CD4-positive, alpha-beta T cell (primary cell): ENCODE results near the gene GAL. TPM values are rescaled to one million over a fixed set of nuclear protein-coding genes. Genes with fewer than 3 reads are reported as not detected.

Experiments used
- ATAC-seq: fragments of 200-7000 bp; cut with Tn5 transposase; one replicate; pipeline ENCODE4 v1.10.0; 2022; ENCODE audit warnings: mild to moderate bottlenecking; ENCODE audit not compliant: poor library complexity
- CTCF ChIA-PET: fragments of 350-600 bp; sonication (Branson Sonifier 250); formaldehyde crosslinking; loops from one replicate; lab custom pipeline; 2021; ENCODE audit warnings: antibody characterized with exemption, inconsistent platforms; lab: Charles Lee
- POLR2A ChIA-PET: fragments of 350-600 bp; sonication (Branson Sonifier 250); formaldehyde crosslinking; loops from one replicate; lab custom pipeline; 2021; ENCODE audit warnings: antibody characterized with exemption, inconsistent platforms; lab: Charles Lee
- DNase-seq, 14 experiments: peaks; one replicate each; pipeline ENCODE4 v3.0.0-alpha.2; 2013 to 2020; ENCODE audit warnings: mixed read lengths in 2 of 14
- H3K27ac ChIP-seq, 2 donors: one replicate each; pipeline versions ENCODE4 v1.5.1 to v1.7.0; 2013; ENCODE audit warnings: low read length in 2 of 2, low read depth in 1 of 2, mild to moderate bottlenecking in 1 of 2
- H3K27me3 ChIP-seq, 2 experiments: 1 replicate in 1 of 2; 2 replicates in 1 of 2; pipeline versions ENCODE4 v1.6.1 to v1.7.0; 2013; ENCODE audit warnings: low read length in 2 of 2, control low read depth in 1 of 2, mild to moderate bottlenecking in 1 of 2, moderate library complexity in 1 of 2; ENCODE audit not compliant: insufficient read depth in 2 of 2, control insufficient read depth in 1 of 2
- H3K36me3 ChIP-seq: one replicate; pipeline ENCODE4 v1.6.1; 2013; ENCODE audit warnings: low read length, control low read depth; ENCODE audit not compliant: insufficient read depth
- H3K4me1 ChIP-seq: one replicate; pipeline ENCODE4 v1.6.1; 2013; ENCODE audit warnings: low read length, control low read depth; ENCODE audit not compliant: insufficient read depth
- H3K4me3 ChIP-seq: one replicate; pipeline ENCODE4 v1.5.1; 2013; ENCODE audit warnings: mild to moderate bottlenecking, low read length, moderate library complexity
- H3K9me3 ChIP-seq, 2 experiments: 1 replicate in 1 of 2; 2 replicates in 1 of 2; pipeline versions ENCODE4 v1.6.1 to v1.7.0; 2013; ENCODE audit warnings: low read length in 2 of 2, mild to moderate bottlenecking in 2 of 2, control low read depth in 1 of 2, moderate library complexity in 1 of 2; ENCODE audit not compliant: control insufficient read depth in 1 of 2, insufficient read depth in 1 of 2
- H3K27ac Mint-ChIP-seq: one replicate; pipeline ENCODE4 v1.8.0; 2020; ENCODE audit warnings: mixed read lengths
- H3K27me3 Mint-ChIP-seq: one replicate; pipeline ENCODE4 v1.8.0; 2021; ENCODE audit warnings: mixed read lengths
- H3K36me3 Mint-ChIP-seq: one replicate; pipeline ENCODE4 v1.8.0; 2021; ENCODE audit warnings: low read depth, mixed read lengths
- H3K4me1 Mint-ChIP-seq: one replicate; pipeline ENCODE4 v1.8.0; 2021; ENCODE audit warnings: low read depth, mixed read lengths
- H3K4me3 Mint-ChIP-seq: one replicate; pipeline ENCODE4 v1.8.0; 2020; ENCODE audit warnings: mild to moderate bottlenecking, mixed read lengths
- H3K9me3 Mint-ChIP-seq: one replicate; pipeline ENCODE4 v1.8.0; 2020; ENCODE audit warnings: mixed read lengths
- intact Hi-C, 2 experiments: fragments of 100-400 bp; cut with DNase I in 1 of 2; cut with micrococcal nuclease in 1 of 2; formaldehyde crosslinking; loops; one replicate each; pipeline versions ENCODE4 v1.15.1 to v1.9.0; 2023 to 2025; cut with DNase I, micrococcal nuclease
- total RNA-seq, 174 experiments: library from RNA in 2 of 174; stranded (reverse) in 2 of 174; gene quantifications; one replicate each; pipeline ENCODE4 v1.2.3 and lab custom pipeline; 2021 to 2026
- TF ChIP-seq, protein P1 (sequence below): fragments of 200-600 bp; IDR thresholded peaks from one replicate; pipeline ENCODE4 v1.8.0; 2022; ENCODE audit warnings: antibody characterized with exemption, mild to moderate bottlenecking

The GAL gene
- total RNA-seq, 2 experiments from 2014 or later: not detected

DNA sequence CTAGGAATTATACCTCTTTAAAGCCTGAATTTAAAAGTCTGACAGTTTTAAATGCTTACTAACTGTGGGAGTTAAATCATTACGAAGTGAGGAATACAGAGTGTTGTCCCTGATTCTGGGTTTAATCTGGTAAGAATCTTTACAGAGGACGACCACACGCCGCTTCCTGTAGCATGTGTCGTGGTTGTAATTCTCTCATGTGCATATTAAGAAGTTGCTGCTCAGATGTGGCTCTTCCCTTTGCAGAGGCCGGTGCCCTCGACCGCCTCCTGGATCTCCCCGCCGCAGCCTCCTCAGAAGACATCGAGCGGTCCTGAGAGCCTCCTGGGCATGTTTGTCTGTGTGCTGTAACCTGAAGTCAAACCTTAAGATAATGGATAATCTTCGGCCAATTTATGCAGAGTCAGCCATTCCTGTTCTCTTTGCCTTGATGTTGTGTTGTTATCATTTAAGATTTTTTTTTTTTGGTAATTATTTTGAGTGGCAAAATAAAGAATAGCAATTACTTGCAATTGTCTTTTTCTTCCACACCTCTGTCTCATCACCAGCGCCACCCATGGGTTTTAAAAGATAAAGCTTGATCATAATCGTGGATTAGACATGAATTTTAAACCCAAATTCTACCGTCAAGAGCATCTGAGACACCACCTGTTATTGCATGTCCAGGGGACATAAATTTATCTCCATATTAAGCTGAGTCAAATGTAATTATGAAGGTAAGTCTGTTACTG lies 6.5 kb downstream of the GAL start:
- no peak overlapping the region for H3K27ac ChIP-seq
- peaks cover 7 to 11% of the 10 kb centered on the region in 2 experiments for H3K27me3 ChIP-seq
- H3K36me3 Mint-ChIP-seq: no peaks in the 10 kb centered on the region
- peaks cover 0 to 1% of the 10 kb centered on the region in 2 experiments for H3K9me3 ChIP-seq
- H3K27me3 Mint-ChIP-seq: peaks cover 32% of the 10 kb centered on the region
- TF ChIP-seq, protein P1, sequence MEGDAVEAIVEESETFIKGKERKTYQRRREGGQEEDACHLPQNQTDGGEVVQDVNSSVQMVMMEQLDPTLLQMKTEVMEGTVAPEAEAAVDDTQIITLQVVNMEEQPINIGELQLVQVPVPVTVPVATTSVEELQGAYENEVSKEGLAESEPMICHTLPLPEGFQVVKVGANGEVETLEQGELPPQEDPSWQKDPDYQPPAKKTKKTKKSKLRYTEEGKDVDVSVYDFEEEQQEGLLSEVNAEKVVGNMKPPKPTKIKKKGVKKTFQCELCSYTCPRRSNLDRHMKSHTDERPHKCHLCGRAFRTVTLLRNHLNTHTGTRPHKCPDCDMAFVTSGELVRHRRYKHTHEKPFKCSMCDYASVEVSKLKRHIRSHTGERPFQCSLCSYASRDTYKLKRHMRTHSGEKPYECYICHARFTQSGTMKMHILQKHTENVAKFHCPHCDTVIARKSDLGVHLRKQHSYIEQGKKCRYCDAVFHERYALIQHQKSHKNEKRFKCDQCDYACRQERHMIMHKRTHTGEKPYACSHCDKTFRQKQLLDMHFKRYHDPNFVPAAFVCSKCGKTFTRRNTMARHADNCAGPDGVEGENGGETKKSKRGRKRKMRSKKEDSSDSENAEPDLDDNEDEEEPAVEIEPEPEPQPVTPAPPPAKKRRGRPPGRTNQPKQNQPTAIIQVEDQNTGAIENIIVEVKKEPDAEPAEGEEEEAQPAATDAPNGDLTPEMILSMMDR: no peak
- peak in 9 of 14 experiments; percentile 3 to 60 (median 17) for DNase-seq
- peak; percentile 80 for ATAC-seq
- peak overlapping the region; percentile 82 for H3K4me3 Mint-ChIP-seq
- ChIA-PET CTCF (no interaction called here), POLR2A (interaction anchor here (0.7 kb wide), 1 partner anchor 421 kb away, joined by 3 read pairs; no protein-coding TSS in a partner anchor)
- H3K9me3 Mint-ChIP-seq: no peaks in the 10 kb centered on the region
- intact Hi-C loops: no loop called here
- peaks cover 32% of the 10 kb centered on the region for H3K4me1 Mint-ChIP-seq
- peak overlapping the region; percentile 31 for H3K27ac Mint-ChIP-seq
- peak overlapping the region; percentile 0 for H3K4me3 ChIP-seq
- H3K36me3 ChIP-seq: no peaks in the 10 kb centered on the region
- H3K4me1 ChIP-seq: peaks cover 17% of the 10 kb centered on the region

DNA sequence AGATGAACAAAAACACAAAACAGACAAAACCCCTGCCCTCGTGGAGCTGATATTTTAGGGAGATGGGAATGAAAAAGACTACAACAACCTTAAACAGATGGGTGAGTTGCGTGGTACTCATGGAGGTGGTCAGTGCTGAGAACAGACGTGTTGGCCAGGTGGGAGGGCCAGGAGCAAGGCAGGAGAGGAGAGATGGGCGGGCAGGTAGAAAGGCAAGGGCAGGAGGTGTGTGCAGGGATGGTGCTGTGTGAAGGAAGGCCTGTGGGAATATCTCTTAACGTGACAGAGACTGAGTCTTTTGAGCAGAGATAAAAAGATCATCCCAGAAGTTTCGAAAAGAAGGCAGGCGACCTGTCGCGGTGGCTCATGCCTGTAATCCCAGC lies 7.0 kb downstream of the GAL start:
- Mint-ChIP-seq H3K9me3 (no peaks in the 10 kb centered on the region), H3K27ac (no peak overlapping the region), H3K27me3 (peaks cover 27% of the 10 kb centered on the region), H3K4me3 (no peak overlapping the region), H3K4me1 (peaks cover 31% of the 10 kb centered on the region), H3K36me3 (no peaks in the 10 kb centered on the region)
- POLR2A ChIA-PET: interaction anchor here (0.7 kb wide), 1 partner anchor 421 kb away, joined by 3 read pairs; no protein-coding TSS in a partner anchor
- CTCF ChIA-PET: no interaction called here
- no peak for DNase-seq
- no peak for ATAC-seq
- H3K4me1 ChIP-seq: peaks cover 17% of the 10 kb centered on the region
- no peak overlapping the region for H3K27ac ChIP-seq
- H3K27me3 ChIP-seq: peaks cover 4 to 11% of the 10 kb centered on the region in 2 experiments
- H3K36me3 ChIP-seq: no peaks in the 10 kb centered on the region
- intact Hi-C loops: no loop called here
- H3K9me3 ChIP-seq: peaks cover 4% of the 10 kb centered on the region in 2 experiments
- H3K4me3 ChIP-seq: no peak overlapping the region
- TF ChIP-seq, protein P1: no peak

DNA sequence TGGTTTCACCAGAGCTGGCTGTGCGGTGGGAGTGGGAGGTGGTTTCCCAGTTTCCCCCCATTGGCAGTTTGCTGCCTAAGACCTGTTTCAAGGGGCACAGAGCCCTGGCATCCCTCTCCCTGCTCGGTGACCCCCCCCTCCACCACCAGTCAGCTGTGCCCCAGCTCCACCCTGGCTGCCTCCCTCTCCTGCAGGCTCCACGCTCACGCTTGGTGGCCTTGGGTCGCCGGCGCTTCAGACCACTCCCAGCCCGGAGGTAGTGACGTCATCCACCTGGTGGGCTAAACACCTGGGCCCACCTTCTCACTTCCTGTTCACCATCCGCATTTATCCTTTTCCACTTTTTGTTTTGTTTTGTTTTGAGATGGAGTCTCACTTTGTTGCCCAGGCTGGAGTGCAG lies 7.8 kb downstream of the GAL start:
- H3K27ac Mint-ChIP-seq: no peak overlapping the region

More for the DNA sequence above, 7.8 kb downstream of the GAL start:
- H3K4me3 Mint-ChIP-seq: no peak overlapping the region
- peaks cover 1% of the 10 kb centered on the region for H3K9me3 Mint-ChIP-seq
- Histone ChIP-seq H3K4me3 (no peak overlapping the region), H3K36me3 (no peaks in the 10 kb centered on the region), H3K27me3 (peaks cover 4 to 9% of the 10 kb centered on the region in 2 experiments), H3K9me3 (peaks cover 6 to 7% of the 10 kb centered on the region in 2 experiments), H3K4me1 (peaks cover 17% of the 10 kb centered on the region), H3K27ac (no peak overlapping the region)
- TF ChIP-seq, protein P1: no peak
- DNase-seq (no peak), ATAC-seq (no peak)
- H3K36me3 Mint-ChIP-seq: no peaks in the 10 kb centered on the region
- POLR2A ChIA-PET: no interaction called here
- peaks cover 20% of the 10 kb centered on the region for H3K27me3 Mint-ChIP-seq
- CTCF ChIA-PET: no interaction called here
- H3K4me1 Mint-ChIP-seq: peaks cover 31% of the 10 kb centered on the region
- intact Hi-C loops: no loop called here
